H9 (cell line): ENCODE results near the gene SLC1A1. TPM values are rescaled to one million over a fixed set of nuclear protein-coding genes. Genes with fewer than 3 reads are reported as not detected.
A peak's percentile ranks its signal among the peaks of the same experiment; 100 is the strongest.
"Not testable (repeated sequence)": the region's sequence is repeated elsewhere in the genome, so short reads cannot be mapped to it uniquely, and the experiment has no call there.

Experiments used
- DNase-seq: peaks from one replicate; pipeline ENCODE4 v3.0.0-alpha.2; 2017
- H2AFZ ChIP-seq: one replicate; pipeline ENCODE4 v1.6.1; 2013; ENCODE audit warnings: mild to moderate bottlenecking, low read length, control low read depth, moderate library complexity
- H2AK5ac ChIP-seq: 2 replicates; pipeline ENCODE4 v1.6.1; 2013; ENCODE audit warnings: low read length, control low read depth, mixed read lengths; ENCODE audit not compliant: insufficient read length
- H2BK120ac ChIP-seq: one replicate; pipeline ENCODE4 v1.6.1; 2013; ENCODE audit warnings: low read depth, mild to moderate bottlenecking, low read length, control low read depth, inconsistent platforms; ENCODE audit not compliant: poor library complexity, severe bottlenecking
- H2BK12ac ChIP-seq: 2 replicates; pipeline ENCODE4 v1.6.1; 2013; ENCODE audit warnings: low read length, control low read depth, mixed read lengths, low read depth; ENCODE audit not compliant: insufficient read length
- H2BK15ac ChIP-seq: 2 replicates; pipeline ENCODE4 v1.6.1; 2013; ENCODE audit warnings: low read depth, low read length, control low read depth
- H2BK20ac ChIP-seq: one replicate; pipeline ENCODE4 v1.6.1; 2013; ENCODE audit warnings: low read depth, mild to moderate bottlenecking, low read length, control low read depth, inconsistent platforms; ENCODE audit not compliant: poor library complexity, severe bottlenecking
- H2BK5ac ChIP-seq: 2 replicates; pipeline ENCODE4 v1.6.1; 2013; ENCODE audit warnings: low read length, control low read depth, mixed read lengths; ENCODE audit not compliant: insufficient read length
- H3K14ac ChIP-seq: 2 replicates; pipeline ENCODE4 v1.6.1; 2013; ENCODE audit warnings: low read length, control low read depth; ENCODE audit not compliant: insufficient read depth
- H3K18ac ChIP-seq: 2 replicates; pipeline ENCODE4 v1.6.1; 2013; ENCODE audit warnings: low read depth, mild to moderate bottlenecking, mixed read lengths, low read length, control low read depth; ENCODE audit not compliant: insufficient read length
- H3K23ac ChIP-seq: 2 replicates; pipeline ENCODE4 v1.6.1; 2013; ENCODE audit warnings: low read length, control low read depth, mixed read lengths, low read depth; ENCODE audit not compliant: insufficient read length
- H3K23me2 ChIP-seq: 2 replicates; pipeline ENCODE4 v1.6.1; 2013; ENCODE audit warnings: low read depth, mild to moderate bottlenecking, mixed read lengths, low read length, control low read depth; ENCODE audit not compliant: insufficient read length, poor library complexity, severe bottlenecking
- H3K27ac ChIP-seq: 2 replicates; pipeline ENCODE4 v1.5.1; 2013; ENCODE audit warnings: low read length, control low read depth, mixed read lengths, low read depth; ENCODE audit not compliant: insufficient read length
- H3K27me3 ChIP-seq: 2 replicates; pipeline ENCODE4 v1.6.1; 2013; ENCODE audit warnings: low read length, control low read depth, inconsistent platforms; ENCODE audit not compliant: insufficient read depth
- H3K4ac ChIP-seq: 2 replicates; pipeline ENCODE4 v1.6.1; 2013; ENCODE audit warnings: low read depth, mild to moderate bottlenecking, control low read depth, inconsistent platforms, low read length, moderate library complexity
- H3K4me1 ChIP-seq: 2 replicates; pipeline ENCODE4 v1.6.1; 2013; ENCODE audit warnings: low read length, control low read depth, inconsistent platforms; ENCODE audit not compliant: insufficient read depth
- H3K4me2 ChIP-seq: 2 replicates; pipeline ENCODE4 v1.6.1; 2013; ENCODE audit warnings: low read length, control low read depth, mixed read lengths; ENCODE audit not compliant: insufficient read length, insufficient read depth
- H3K56ac ChIP-seq: 2 replicates; pipeline ENCODE4 v1.6.1; 2013; ENCODE audit warnings: low read depth, mild to moderate bottlenecking, mixed read lengths, low read length, control low read depth; ENCODE audit not compliant: insufficient read length
- H3K79me1 ChIP-seq: 2 replicates; pipeline ENCODE4 v1.6.1; 2013; ENCODE audit warnings: low read depth, mild to moderate bottlenecking, moderate library complexity, low read length, control low read depth, inconsistent platforms; ENCODE audit not compliant: insufficient read depth, poor library complexity, severe bottlenecking
- H3K79me2 ChIP-seq: 2 replicates; pipeline ENCODE4 v1.6.1; 2013; ENCODE audit warnings: low read length, control low read depth, inconsistent platforms; ENCODE audit not compliant: insufficient read depth
- H3K9ac ChIP-seq: 2 replicates; pipeline ENCODE4 v1.6.1; 2013; ENCODE audit warnings: low read length, control low read depth, mixed read lengths; ENCODE audit not compliant: insufficient read length; ENCODE audit errors: extremely low read depth
- H3K9me3 ChIP-seq: one replicate; pipeline ENCODE4 v1.6.1; 2013; ENCODE audit warnings: low read depth, low read length, inconsistent platforms; ENCODE audit not compliant: control insufficient read depth
- H3T11ph ChIP-seq: one replicate; pipeline ENCODE4 v1.6.1; 2013; ENCODE audit warnings: mild to moderate bottlenecking, low read length, control low read depth, inconsistent platforms
- H4K20me1 ChIP-seq: one replicate; pipeline ENCODE4 v1.6.1; 2013; ENCODE audit not compliant: control insufficient read depth, insufficient read length, insufficient read depth
- H4K5ac ChIP-seq: 2 replicates; pipeline ENCODE4 v1.6.1; 2013; ENCODE audit warnings: low read depth, mild to moderate bottlenecking, mixed read lengths, low read length, control low read depth; ENCODE audit not compliant: insufficient read length
- H4K8ac ChIP-seq: replicated peaks from 2 replicates; pipeline ENCODE4 v1.6.1; 2013; ENCODE audit warnings: low read length, control low read depth, mixed read lengths, low read depth; ENCODE audit not compliant: insufficient read length
- H4K91ac ChIP-seq: 2 replicates; pipeline ENCODE4 v1.6.1; 2013; ENCODE audit warnings: low read depth, mild to moderate bottlenecking, moderate library complexity, mixed read lengths, low read length, control low read depth; ENCODE audit not compliant: insufficient read length
- H3K27ac Mint-ChIP-seq, 3 experiments: 2 replicates in 2 of 3; 3 replicates in 1 of 3; pipeline ENCODE4 v1.8.0; 2020 to 2021; ENCODE audit warnings: mixed read lengths in 3 of 3, mild to moderate bottlenecking in 1 of 3, moderate library complexity in 1 of 3
- H3K27me3 Mint-ChIP-seq: 2 replicates; pipeline ENCODE4 v1.8.0; 2021; ENCODE audit warnings: low read depth, mild to moderate bottlenecking, moderate library complexity, mixed read lengths
- H3K36me3 Mint-ChIP-seq, 3 experiments: 2 replicates in 2 of 3; 3 replicates in 1 of 3; pipeline ENCODE4 v1.8.0; 2020 to 2021; ENCODE audit warnings: low read depth in 3 of 3, mixed read lengths in 3 of 3; ENCODE audit not compliant: insufficient read depth in 1 of 3
- H3K4me1 Mint-ChIP-seq, 2 experiments: 2 replicates each; pipeline ENCODE4 v1.8.0; 2020; ENCODE audit warnings: mixed read lengths in 2 of 2
- H3K4me3 Mint-ChIP-seq, 2 experiments: 2 replicates in 1 of 2; 3 replicates in 1 of 2; pipeline ENCODE4 v1.8.0; 2020 to 2021; ENCODE audit warnings: mild to moderate bottlenecking in 2 of 2, mixed read lengths in 2 of 2, moderate library complexity in 1 of 2
- H3K9me3 Mint-ChIP-seq, 2 experiments: 2 replicates in 1 of 2; 3 replicates in 1 of 2; pipeline ENCODE4 v1.8.0; 2020; ENCODE audit warnings: mild to moderate bottlenecking in 2 of 2, mixed read lengths in 2 of 2, moderate library complexity in 1 of 2
- WGBS: extraction: QIAGEN DNeasy Blood & Tissue Kit; methylation state at CpG from one replicate; pipeline ENCODE4 v1.1.7; 2013; ENCODE audit warnings: missing lambda C conversion rate, low lambda C conversion rate, mixed read lengths; ENCODE audit not compliant: insufficient read length; ENCODE audit errors: extremely low coverage; 5-methylcytosine and 5-hydroxymethylcytosine counted together
- total RNA-seq: library from RNA; stranded (reverse); gene quantifications from 2 replicates; pipeline ENCODE4 v1.2.1, GENCODE V29; 2021
- TF ChIP-seq, protein P1 (sequence below): fragments of 200-600 bp; sonication (generic); conservative IDR thresholded peaks from 3 replicates; pipeline ENCODE4 v1.8.0; 2021; ENCODE audit warnings: antibody characterized with exemption, mild to moderate bottlenecking

The SLC1A1 gene
- total RNA-seq, 1 experiment from 2014 or later, result 4.7 TPM

DNA sequence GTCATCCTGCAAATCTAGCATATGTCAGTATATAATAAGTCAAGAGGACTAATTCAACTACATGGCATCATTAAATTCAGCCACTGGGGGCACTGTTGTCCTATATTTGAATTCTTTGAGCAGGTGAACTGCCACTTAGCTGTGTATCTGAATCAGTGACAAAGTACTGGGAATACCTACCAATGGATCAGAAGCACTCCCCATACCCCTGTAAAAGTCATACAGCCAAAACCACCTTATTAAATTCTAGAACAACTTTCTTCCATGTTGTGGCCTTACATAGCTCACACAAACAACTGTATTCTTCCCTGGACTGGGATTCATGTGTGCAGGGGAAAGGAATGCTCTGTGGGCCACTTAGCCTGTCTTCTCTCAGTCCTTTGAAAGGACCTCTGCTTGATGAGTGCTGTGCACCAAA lies 114.4 kb downstream of the SLC1A1 start:
- peak; percentile 70 for DNase-seq
- no peak overlapping the region for H3K9ac ChIP-seq
- no peak overlapping the region for H3K27ac ChIP-seq
- no peak overlapping the region for H3K4me3 Mint-ChIP-seq
- H3T11ph ChIP-seq, result no peak overlapping the region
- H2BK20ac ChIP-seq, result no peak overlapping the region
- H3K9me3 Mint-ChIP-seq, result peaks cover 0 to 2% of the 10 kb centered on the region in 2 experiments; a peak in 2 of 5 replicates
- no peak overlapping the region for H3K4me2 ChIP-seq
- no peaks in the 10 kb centered on the region for H3K9me3 ChIP-seq
- H4K91ac ChIP-seq, result no peak overlapping the region
- H3K4me1 Mint-ChIP-seq, result peaks cover 6% of the 10 kb centered on the region in 2 experiments
- H2BK5ac ChIP-seq, result no peak overlapping the region
- peaks cover 2% of the 10 kb centered on the region; the same call in 1 of the 2 replicates for H3K27me3 Mint-ChIP-seq
- no peaks in the 10 kb centered on the region for H3K27me3 ChIP-seq
- no peak overlapping the region for H4K5ac ChIP-seq
- H3K79me1 ChIP-seq, result no peaks in the 10 kb centered on the region
- no peaks in the 10 kb centered on the region for H3K79me2 ChIP-seq
- H3K23ac ChIP-seq, result no peak overlapping the region
- no peak overlapping the region for H2AFZ ChIP-seq
- H3K18ac ChIP-seq, result no peak overlapping the region
- H4K20me1 ChIP-seq, result no peaks in the 10 kb centered on the region
- no peaks in the 10 kb centered on the region for H3K23me2 ChIP-seq
- no peak overlapping the region for H3K4ac ChIP-seq
- H3K27ac Mint-ChIP-seq, result no peak overlapping the region; a peak in 2 of 7 replicates
- H3K4me1 ChIP-seq, result no peaks in the 10 kb centered on the region
- H2BK12ac ChIP-seq, result no peak overlapping the region
- no peak overlapping the region for H3K56ac ChIP-seq
- H3K14ac ChIP-seq, result no peak overlapping the region
- H2BK120ac ChIP-seq, result no peak overlapping the region
- no peak overlapping the region for H4K8ac ChIP-seq
- no peak overlapping the region for H2BK15ac ChIP-seq
- TF ChIP-seq, protein P1, sequence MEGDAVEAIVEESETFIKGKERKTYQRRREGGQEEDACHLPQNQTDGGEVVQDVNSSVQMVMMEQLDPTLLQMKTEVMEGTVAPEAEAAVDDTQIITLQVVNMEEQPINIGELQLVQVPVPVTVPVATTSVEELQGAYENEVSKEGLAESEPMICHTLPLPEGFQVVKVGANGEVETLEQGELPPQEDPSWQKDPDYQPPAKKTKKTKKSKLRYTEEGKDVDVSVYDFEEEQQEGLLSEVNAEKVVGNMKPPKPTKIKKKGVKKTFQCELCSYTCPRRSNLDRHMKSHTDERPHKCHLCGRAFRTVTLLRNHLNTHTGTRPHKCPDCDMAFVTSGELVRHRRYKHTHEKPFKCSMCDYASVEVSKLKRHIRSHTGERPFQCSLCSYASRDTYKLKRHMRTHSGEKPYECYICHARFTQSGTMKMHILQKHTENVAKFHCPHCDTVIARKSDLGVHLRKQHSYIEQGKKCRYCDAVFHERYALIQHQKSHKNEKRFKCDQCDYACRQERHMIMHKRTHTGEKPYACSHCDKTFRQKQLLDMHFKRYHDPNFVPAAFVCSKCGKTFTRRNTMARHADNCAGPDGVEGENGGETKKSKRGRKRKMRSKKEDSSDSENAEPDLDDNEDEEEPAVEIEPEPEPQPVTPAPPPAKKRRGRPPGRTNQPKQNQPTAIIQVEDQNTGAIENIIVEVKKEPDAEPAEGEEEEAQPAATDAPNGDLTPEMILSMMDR, result peak; percentile 84
- no peak overlapping the region for H2AK5ac ChIP-seq
- H3K36me3 Mint-ChIP-seq, result no peaks in the 10 kb centered on the region; a peak in 2 of 7 replicates

DNA sequence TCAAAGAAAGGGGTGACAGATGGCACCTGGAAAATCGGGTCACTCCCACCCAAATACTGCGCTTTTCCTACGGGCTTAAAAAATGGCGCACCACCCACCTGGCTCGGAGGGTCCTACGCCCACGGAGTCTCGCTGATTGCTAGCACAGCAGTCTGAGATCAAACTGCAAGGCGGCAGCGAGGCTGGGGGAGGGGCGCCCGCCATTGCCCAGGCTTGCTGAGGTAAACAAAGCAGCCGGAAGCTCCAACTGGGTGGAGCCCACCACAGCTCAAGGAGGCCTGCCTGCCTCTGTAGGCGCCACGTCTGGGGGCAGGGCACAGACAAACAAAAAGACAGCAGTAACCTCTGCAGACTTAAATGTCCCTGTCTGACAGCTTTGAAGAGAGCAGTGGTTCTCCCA lies 115.8 kb downstream of the SLC1A1 start:
- H3K56ac ChIP-seq, H3K4me1 ChIP-seq, H3K9me3 ChIP-seq, DNase-seq, H3K27me3 Mint-ChIP-seq, H3K14ac ChIP-seq, H3K79me2 ChIP-seq, H3K23me2 ChIP-seq, H3K9ac ChIP-seq, H4K8ac ChIP-seq, H3K27me3 ChIP-seq, H3K9me3 Mint-ChIP-seq, H3K4ac ChIP-seq, H3K23ac ChIP-seq, H3K4me3 Mint-ChIP-seq, H3T11ph ChIP-seq, H2AK5ac ChIP-seq, H3K4me2 ChIP-seq, H2BK120ac ChIP-seq, H2AFZ ChIP-seq, H3K27ac ChIP-seq, H3K4me1 Mint-ChIP-seq, H4K20me1 ChIP-seq, H2BK20ac ChIP-seq, H2BK5ac ChIP-seq, H4K5ac ChIP-seq, H4K91ac ChIP-seq, H3K36me3 Mint-ChIP-seq, H2BK15ac ChIP-seq, H2BK12ac ChIP-seq, H3K79me1 ChIP-seq: not testable (repeated sequence)
- WGBS, result no CpG with 5 or more reads among the region's 15 CpGs
- H3K18ac ChIP-seq, result peak overlapping the region; percentile 45
- peak overlapping the region in 2 of 3 experiments; percentile 55 to 70; a peak in 3 of 7 replicates for H3K27ac Mint-ChIP-seq
